GM18511 (cell line): ENCODE data around the gene AP2S1.
A peak's percentile ranks its signal among the peaks of the same experiment; 100 is the strongest.
"Not testable (repeated sequence)": the region's sequence is repeated elsewhere in the genome, so short reads cannot be mapped to it uniquely, and the experiment has no call there.

Experiments used
- ATAC-seq: cut with Tn5 transposase; IDR thresholded peaks from one replicate; pipeline ENCODE4 v1.9.1; 2021; ENCODE audit warnings: mild to moderate bottlenecking, moderate library complexity; ENCODE audit not compliant: unreplicated experiment

AP2S1 gene

DNA sequence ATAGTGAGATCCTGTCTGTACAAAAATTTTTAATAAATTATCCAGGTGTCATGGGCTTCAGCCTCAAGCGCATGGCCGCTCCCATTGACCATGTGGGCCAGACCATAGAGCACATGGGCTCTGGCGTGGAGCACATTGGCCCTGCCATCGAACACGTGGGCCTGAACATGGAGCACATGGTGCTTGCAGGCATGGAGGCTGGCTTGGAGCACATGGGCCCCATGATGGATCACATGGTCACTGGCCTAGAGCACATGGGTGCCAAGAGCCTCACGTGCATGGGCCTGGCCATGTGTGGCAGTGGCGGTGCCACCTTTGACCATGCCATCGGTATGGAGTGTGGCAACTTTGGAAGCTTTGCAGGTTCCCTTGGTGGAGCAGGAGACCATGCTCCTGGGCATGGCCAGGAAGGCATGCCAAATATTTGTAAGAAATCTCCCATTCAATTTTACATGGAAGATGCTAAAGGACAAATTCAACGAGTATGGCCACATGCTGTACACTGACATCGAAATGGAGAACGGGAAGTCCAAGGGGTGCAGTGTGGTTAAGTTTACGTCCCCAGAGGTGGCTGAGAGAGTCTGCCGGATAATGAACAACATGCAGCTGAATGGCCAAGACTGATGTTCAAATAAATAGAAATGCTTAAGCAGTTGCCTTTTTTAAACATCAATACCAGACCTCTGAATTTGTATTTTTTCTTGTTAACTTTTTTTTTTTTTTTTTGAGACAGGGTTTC lies 40.9 kb downstream of the AP2S1 start:
- no peak for ATAC-seq

DNA sequence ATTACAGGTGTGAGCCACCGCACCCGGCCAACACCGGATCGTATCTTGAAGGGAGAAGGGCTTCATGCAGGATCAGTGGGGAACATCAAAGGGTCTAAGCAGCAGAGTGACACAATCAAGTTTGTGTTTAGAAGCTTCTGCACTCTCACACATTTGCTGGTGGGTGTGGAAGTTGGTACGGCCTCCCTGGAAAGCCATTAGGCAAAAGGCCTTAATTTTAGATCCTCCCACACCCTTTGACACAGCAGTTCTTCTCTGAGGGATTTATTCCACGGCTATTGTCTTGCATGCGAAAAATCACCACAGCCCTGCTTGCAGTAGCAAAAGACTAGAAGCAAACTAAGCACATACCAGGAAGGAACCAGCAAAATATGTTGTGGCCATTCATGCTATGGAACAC lies 44.0 kb downstream of the AP2S1 start:
- no peak for ATAC-seq

DNA sequence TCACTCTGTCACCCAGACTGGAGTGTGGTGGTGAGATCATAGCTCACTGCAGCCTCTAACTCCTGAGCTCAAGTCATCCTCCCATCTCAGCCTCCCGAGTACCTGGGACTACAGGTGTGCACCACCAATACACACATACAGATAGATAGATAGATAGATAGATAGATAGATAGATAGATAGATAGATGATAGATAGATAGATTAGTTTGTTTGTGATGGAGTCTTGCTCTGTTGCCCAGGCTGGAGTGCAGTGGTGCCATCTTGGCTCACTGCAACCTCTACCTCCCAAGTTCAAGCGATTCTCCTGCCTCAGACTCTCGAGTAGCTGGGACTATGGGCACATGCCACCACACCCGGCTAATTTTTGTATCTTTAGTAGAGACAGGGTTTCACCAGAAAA lies 46.2 kb downstream of the AP2S1 start:
- not testable (repeated sequence) for ATAC-seq

DNA sequence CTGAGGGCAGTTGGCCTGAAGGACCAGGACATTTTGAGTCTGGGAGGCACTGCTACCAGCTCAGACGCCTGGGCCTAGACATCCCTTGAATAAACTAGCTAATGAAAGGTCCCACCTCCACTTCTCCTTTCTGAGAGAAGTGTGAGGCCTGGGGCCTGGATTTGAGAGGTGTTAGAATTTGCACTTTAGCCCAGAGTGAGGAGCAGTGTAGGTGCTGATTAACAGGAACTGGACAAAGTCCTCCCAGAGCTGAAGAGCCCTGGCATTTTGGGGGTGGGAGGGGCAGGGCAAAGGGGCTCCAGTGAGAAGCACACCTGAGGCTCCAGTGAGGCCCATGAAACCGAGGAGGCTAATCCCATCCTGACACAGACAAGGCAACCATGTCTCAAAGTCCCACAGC lies 47.1 kb downstream of the AP2S1 start:
- no peak for ATAC-seq

DNA sequence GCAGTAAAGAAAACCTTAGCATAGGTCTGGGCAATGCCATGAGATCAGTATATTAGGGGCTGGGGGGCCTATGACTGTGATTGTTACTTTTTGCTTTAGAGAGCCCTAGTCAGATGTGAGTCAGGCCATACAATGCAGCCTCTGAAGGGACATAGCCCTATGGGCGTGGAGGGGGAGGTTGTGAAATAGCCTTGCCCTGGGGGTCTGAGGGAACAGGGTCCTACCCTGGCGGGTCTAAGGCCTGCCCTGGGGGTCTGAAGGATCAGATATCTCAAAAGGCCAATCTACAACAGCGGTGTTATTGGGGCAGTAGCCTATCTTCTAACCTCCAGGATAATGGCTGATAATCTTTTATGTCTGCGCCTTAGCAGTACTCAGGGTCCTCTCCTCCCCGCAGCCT lies 48.5 kb downstream of the AP2S1 start:
- no peak for ATAC-seq

DNA sequence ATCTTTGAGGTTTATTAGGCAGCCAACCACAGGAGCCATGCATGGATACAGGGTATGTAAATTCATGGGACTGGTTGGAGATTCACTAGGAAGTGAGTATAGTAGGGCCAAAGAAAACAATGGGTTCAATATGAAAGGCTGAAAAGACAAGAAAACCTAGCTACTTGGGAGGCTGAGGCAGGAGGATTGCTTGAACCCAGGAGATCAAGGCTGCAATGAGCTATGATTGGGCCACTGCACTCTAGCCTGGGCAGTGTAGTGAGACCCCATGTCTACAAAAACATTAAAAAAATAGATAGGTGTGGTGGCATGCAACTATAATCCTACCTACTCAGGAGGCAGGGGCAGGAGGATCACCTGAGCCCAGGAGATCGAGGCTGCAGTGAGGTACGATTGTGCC lies 51.9 kb downstream of the AP2S1 start:
- no peak for ATAC-seq

DNA sequence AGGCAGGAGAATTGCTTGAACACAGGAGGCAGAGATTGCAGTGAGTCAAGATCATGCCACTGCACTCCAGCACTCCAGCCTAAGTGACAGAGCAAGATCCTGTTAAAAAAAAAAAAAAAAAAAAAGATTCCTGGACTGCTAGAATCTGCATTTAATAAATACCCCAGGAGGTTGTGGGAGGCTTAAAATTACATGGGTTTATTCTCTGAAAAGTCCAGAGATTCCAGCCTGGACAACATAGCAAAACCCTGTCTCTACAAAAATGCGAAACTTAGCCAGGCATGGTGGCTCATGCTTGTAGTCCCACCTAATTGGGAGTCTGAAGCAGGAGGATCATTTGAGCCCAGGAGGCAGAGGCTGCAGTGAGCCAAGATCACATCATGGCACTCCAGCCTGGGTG lies 52.8 kb downstream of the AP2S1 start:
- no peak for ATAC-seq

DNA sequence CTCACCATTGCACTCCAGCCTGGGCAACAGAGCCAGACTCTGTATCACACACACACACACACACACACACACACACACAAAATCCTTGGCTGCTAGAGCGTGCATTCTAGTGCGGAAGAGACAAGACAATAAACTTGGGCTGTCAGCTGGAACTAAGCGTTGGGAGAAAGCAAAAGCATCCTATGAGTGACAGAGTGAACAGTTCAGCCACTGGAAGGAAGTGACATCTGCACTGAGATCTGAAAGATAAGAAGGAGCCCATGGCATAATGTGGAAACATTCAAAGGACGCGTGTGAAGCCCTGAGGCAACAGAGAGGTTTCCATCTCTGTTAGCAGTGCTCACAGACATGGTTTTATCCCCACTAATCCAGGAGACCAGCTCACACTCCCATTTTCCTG lies 58.7 kb downstream of the AP2S1 start:
- no peak for ATAC-seq

DNA sequence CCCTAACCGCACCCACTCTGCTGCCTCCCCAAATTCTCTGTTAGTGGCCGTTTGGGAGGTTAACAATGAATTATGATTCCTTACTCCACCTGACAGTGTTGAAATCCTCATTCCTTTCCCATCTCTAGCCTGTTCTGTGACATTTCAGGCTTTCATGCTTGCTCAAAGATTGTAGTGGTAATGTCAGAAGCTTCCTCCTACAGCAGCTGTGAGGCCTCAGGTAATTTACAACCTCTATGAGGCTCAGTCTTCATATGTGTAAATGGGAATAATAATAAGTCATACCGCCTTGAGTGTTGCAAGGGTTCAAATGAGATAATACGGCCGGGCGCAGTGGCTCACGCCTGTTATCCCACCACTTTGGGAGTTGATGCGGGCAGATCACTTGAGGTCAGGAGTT lies 61.3 kb downstream of the AP2S1 start:
- ATAC-seq = no peak

DNA sequence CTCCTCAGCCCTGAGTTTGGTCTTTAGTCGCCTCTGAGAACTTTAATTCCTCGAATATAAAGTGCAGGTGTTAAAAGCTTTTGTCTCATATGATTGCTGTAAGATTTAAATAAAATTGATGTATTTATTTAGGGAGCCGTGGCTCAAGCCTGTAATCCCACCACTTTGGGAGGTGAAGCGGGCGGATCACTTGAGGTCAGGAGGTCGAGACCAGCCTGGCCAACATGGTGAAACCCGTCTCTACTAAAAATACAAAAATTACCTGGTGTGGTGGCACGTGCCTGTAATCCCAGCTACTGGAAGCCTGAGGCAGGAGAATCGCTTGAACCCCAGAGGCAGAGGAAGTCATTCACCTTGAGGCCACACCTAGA lies 61.7 kb downstream of the AP2S1 start:
- no peak for ATAC-seq

DNA sequence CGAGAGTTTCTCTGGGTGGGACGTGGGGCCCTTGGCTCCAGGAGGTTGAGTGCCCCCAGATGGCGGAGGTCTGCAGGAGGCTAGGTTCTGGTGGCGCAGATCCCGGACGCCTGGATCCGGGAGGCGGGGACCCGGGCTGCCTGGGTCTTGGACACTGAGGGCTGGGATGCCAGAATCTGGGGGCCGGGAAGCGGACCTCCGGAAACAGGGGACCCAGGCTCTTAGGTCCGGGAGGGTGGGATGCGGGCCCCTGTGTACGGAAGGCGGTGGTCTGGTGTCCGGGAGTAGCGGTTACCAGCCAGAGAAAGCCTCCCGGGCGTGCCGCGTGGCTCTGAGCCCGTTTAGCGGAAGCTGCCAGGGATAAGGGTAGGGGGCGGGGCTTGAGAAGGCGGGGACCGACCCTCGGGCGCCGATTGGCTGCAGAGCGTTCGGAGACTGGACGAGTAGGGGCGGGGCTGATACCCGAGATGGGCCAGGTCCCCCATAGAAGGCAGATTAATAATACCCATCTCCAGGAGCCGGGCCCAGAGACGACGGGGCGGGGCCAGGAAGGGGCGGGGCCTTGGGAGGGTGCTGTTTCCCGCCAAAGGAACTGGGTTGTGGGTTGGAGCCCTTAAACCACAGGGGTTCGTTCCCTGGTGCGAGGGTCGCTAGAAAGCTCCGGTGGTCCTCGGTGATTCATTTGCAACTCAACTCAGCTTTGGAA lies 62.2 kb downstream of the AP2S1 start, which contains the start of gene SLC1A5:
TSS of gene SLC1A5 (minus strand) at position 333 of the 706 bp plus-strand sequence. CDS start 629 bp downstream, outside the sequence.
- ATAC-seq = peak; percentile 63
